GM12878 (cell line): ENCODE measurements around the gene NPM1. TPM values are rescaled to one million over a fixed set of nuclear protein-coding genes. Genes with fewer than 3 reads are reported as not detected.

Experiments
- ATAC-seq: fragments of 200-7000 bp; cut with Tn5 transposase; 3 replicates; pipeline ENCODE4 v1.9.1; 2020; ENCODE audit warnings: mild to moderate bottlenecking, moderate library complexity
- BruUV-seq: library from RNA; stranded (reverse); fragments of 400-500 nt; replicated peaks from 2 replicates; lab custom pipeline; 2021; lab: Mats Ljungman, UMichigan
- CTCF ChIA-PET: fragments of 300-600 bp; sonication (Branson Sonifier 250); formaldehyde crosslinking; extraction: SDS; loops from one replicate; lab custom pipeline; 2021; ENCODE audit warnings: inconsistent platforms; lab: Yijun Ruan, JAX
- POLR2A ChIA-PET: fragments of 350-600 bp; formaldehyde crosslinking; extraction: SDS; loops from one replicate; lab custom pipeline; 2021; ENCODE audit warnings: inconsistent platforms; lab: Charles Lee
- RAD21 ChIA-PET: fragments of 300-600 bp; sonication (Branson Sonifier 250); formaldehyde crosslinking; loops from one replicate; lab custom pipeline; 2023; ENCODE audit warnings: antibody characterized with exemption; ENCODE audit not compliant: unreplicated experiment; lab: Charles Lee
- SMC1A ChIA-PET: fragments of 300-600 bp; sonication (Branson Sonifier 250); formaldehyde crosslinking; loops from one replicate; lab custom pipeline; 2023; ENCODE audit not compliant: unreplicated experiment, uncharacterized antibody; lab: Charles Lee
- DNase-seq: peaks from one replicate; pipeline ENCODE4 v3.0.0-alpha.2; 2011; ENCODE audit warnings: low read depth, low spot score
- FAIRE-seq: peaks from 3 replicates; lab custom pipeline; 2011; peaks lifted over from hg19 to GRCh38; lab: Jason Lieb, UNC
- H2AFZ ChIP-seq: 2 replicates; pipeline ENCODE4 v1.6.0; 2011; ENCODE audit warnings: low read depth, low read length, control low read depth; ENCODE audit not compliant: control insufficient read depth
- H3K27ac ChIP-seq: 2 replicates; pipeline ENCODE4 v1.5.1; 2011; ENCODE audit warnings: control low read depth; ENCODE audit not compliant: control insufficient read depth, insufficient read depth
- H3K27me3 ChIP-seq, 2 experiments: replicated peaks in 1 of 2; 2 replicates each; pipeline versions ENCODE4 v1.6.0 to v1.6.1; 2011; ENCODE audit warnings: low read length in 1 of 2; ENCODE audit not compliant: control insufficient read depth in 2 of 2, insufficient read depth in 2 of 2
- H3K36me3 ChIP-seq, 2 experiments: 2 replicates each; pipeline ENCODE4 v1.5.1; 2011; ENCODE audit warnings: low read length in 1 of 2; ENCODE audit not compliant: control insufficient read depth in 2 of 2, insufficient read depth in 2 of 2
- H3K4me1 ChIP-seq: 2 replicates; pipeline ENCODE4 v1.6.1; 2011; ENCODE audit warnings: mild to moderate bottlenecking, low read length, moderate library complexity, mixed read lengths; ENCODE audit not compliant: control insufficient read depth, insufficient read depth
- H3K4me2 ChIP-seq: 2 replicates; pipeline ENCODE4 v1.6.0; 2011; ENCODE audit warnings: control low read depth; ENCODE audit not compliant: control insufficient read depth, insufficient read depth
- H3K4me3 ChIP-seq: fragments of 200-600 bp; sonication (generic); 2 replicates; pipeline ENCODE4 v1.5.1; 2016
- H3K79me2 ChIP-seq: 2 replicates; pipeline ENCODE4 v1.6.0; 2011; ENCODE audit warnings: low read length; ENCODE audit not compliant: control insufficient read depth, insufficient read depth
- H3K9ac ChIP-seq: 2 replicates; pipeline ENCODE4 v1.8.0; 2011; ENCODE audit warnings: low read length, control low read depth, mixed read lengths; ENCODE audit not compliant: control insufficient read depth, insufficient read depth
- H3K9me3 ChIP-seq: replicated peaks from 3 replicates; pipeline ENCODE4 v1.5.1; 2011; ENCODE audit warnings: mild to moderate bottlenecking, low read length; ENCODE audit not compliant: control insufficient read depth, insufficient read depth
- H4K20me1 ChIP-seq: 2 replicates; pipeline ENCODE4 v1.6.0; 2011; ENCODE audit not compliant: control insufficient read depth, insufficient read depth
- BACH1 ChIP-seq: fragments of 450-650 bp; IDR thresholded peaks from 2 replicates; pipeline ENCODE4 v1.6.1; 2017; ENCODE audit warnings: mild to moderate bottlenecking, borderline replicate concordance
- CEBPZ ChIP-seq: fragments of 150-350 bp; IDR thresholded peaks from 2 replicates; pipeline ENCODE4 v1.6.1; 2016; ENCODE audit warnings: low read depth, low read length
- GABPA ChIP-seq: IDR thresholded peaks from 2 replicates; pipeline ENCODE4 v1.6.1; 2014; ENCODE audit warnings: antibody characterized with exemption, low read depth, mild to moderate bottlenecking, inconsistent platforms
- HDGF ChIP-seq: fragments of 450-650 bp; IDR thresholded peaks from 2 replicates; pipeline ENCODE4 v1.6.1; 2016; ENCODE audit warnings: antibody characterized with exemption
- IKZF1 ChIP-seq: fragments of 450-650 bp; conservative IDR thresholded peaks from 2 replicates; pipeline ENCODE4 v1.6.1; 2017; ENCODE audit warnings: antibody characterized with exemption, mild to moderate bottlenecking
- KAT2A ChIP-seq: conservative IDR thresholded peaks from 2 replicates; pipeline ENCODE4 v1.6.1; 2011; ENCODE audit warnings: low read depth, low read length; ENCODE audit not compliant: control insufficient read depth
- MLLT1 ChIP-seq: fragments of 450-650 bp; IDR thresholded peaks from 2 replicates; pipeline ENCODE4 v1.6.1; 2016; ENCODE audit warnings: mild to moderate bottlenecking
- MYC ChIP-seq: IDR thresholded peaks from 2 replicates; pipeline ENCODE4 v1.6.1; 2011; ENCODE audit warnings: mild to moderate bottlenecking, low read length, moderate library complexity, inconsistent platforms; ENCODE audit not compliant: insufficient read depth, insufficient replicate concordance, insufficient read length, severe bottlenecking
- PAX8 ChIP-seq: fragments of 450-650 bp; IDR thresholded peaks from 2 replicates; pipeline ENCODE4 v1.6.1; 2017; ENCODE audit warnings: mild to moderate bottlenecking, moderate library complexity
- POLR2AphosphoS5 ChIP-seq: IDR thresholded peaks from 2 replicates; pipeline ENCODE4 v1.6.1; 2011; ENCODE audit warnings: mild to moderate bottlenecking, low read length, inconsistent platforms
- RCOR1 ChIP-seq: conservative IDR thresholded peaks from 2 replicates; pipeline ENCODE4 v1.6.1; 2012; ENCODE audit warnings: low read depth, low read length, improper control_type of control experiment
- SREBF1 ChIP-seq: IDR thresholded peaks from 2 replicates; pipeline ENCODE4 v1.6.1; 2012; ENCODE audit warnings: mild to moderate bottlenecking, low read length
- SREBF2 ChIP-seq: IDR thresholded peaks from 2 replicates; pipeline ENCODE4 v1.6.1; 2012; ENCODE audit warnings: mild to moderate bottlenecking, low read length
- TAF1 ChIP-seq: IDR thresholded peaks from 2 replicates; pipeline ENCODE4 v1.6.1; 2011; ENCODE audit warnings: mild to moderate bottlenecking, low read depth, low read length, borderline replicate concordance
- TCF12 ChIP-seq: IDR thresholded peaks from 2 replicates; pipeline ENCODE4 v1.6.1; 2011; ENCODE audit warnings: low read depth, mild to moderate bottlenecking, low read length
- ZBTB11 ChIP-seq: fragments of 450-650 bp; formaldehyde crosslinking; IDR thresholded peaks from 2 replicates; pipeline ENCODE4 v1.5.0; 2022; ENCODE audit warnings: mild to moderate bottlenecking, missing genetic modification characterization
- ZNF217 ChIP-seq: fragments of 450-650 bp; IDR thresholded peaks from 2 replicates; pipeline ENCODE4 v1.6.1; 2017; ENCODE audit warnings: antibody characterized with exemption, mild to moderate bottlenecking
- WGBS: methylation state at CpG from one replicate; pipeline ENCODE4 v1.1.6; 2016; ENCODE audit warnings: low lambda C conversion rate; ENCODE audit not compliant: insufficient replicate concordance, insufficient coverage; ENCODE audit errors: missing lambda C conversion rate; 5-methylcytosine and 5-hydroxymethylcytosine counted together
- in situ Hi-C: fragments of 300-500 bp; cut with MboI; formaldehyde crosslinking; loops from 9 replicates; pipeline ENCODE4 v1.14.3; 2018; ENCODE audit warnings: mixed read lengths
- intact Hi-C: fragments of 100-400 bp; cut with micrococcal nuclease; formaldehyde crosslinking; loops from one replicate; pipeline ENCODE4 v1.14.2; 2022; ENCODE audit not compliant: unreplicated experiment
- polyA plus RNA-seq, 11 experiments: library from polyadenylated mRNA; depleted of rRNA in 4 of 11; unstranded in 6 of 11; stranded (reverse) in 5 of 11; fragments of >200 nt; fragmentation: Nextera tagmentation in 4 of 11; fragmentation: Illumina TruSeq in 1 of 11; extraction: Ambion mirVana in 4 of 11; extraction: Trizol in 1 of 11; gene quantifications; 1 replicate in 1 of 11; 2 replicates in 10 of 11; pipeline versions ENCODE4 v1.2.1 to v1.2.3, GENCODE V29; 2011 to 2016; ENCODE audit warnings: inconsistent platforms in 2 of 11, missing spikeins in 2 of 11, low read depth in 1 of 11
- total RNA-seq, 4 experiments: library from RNA; depleted of rRNA in 3 of 4; stranded (reverse); fragments of >200 nt in 3 of 4; fragmentation: Illumina TruSeq in 1 of 4; extraction: Trizol in 1 of 4; gene quantifications; 2 replicates each; pipeline versions ENCODE4 v1.2.1 to v1.2.3, GENCODE V29; 2013 to 2021

The NPM1 gene
- total and polyA plus RNA-seq, 10 of the 15 experiments (the other 5 are each of a cell fraction or from before 2014, with no cell fraction given): 1,843 to 5,466 (median 2,866) TPM

- no peak overlapping the region for H3K27ac ChIP-seq
- H3K27me3 ChIP-seq: no peaks in the 10 kb centered on the region
- no TSS peak for BruUV-seq
- DNase-seq (no peak), ATAC-seq (no peak), FAIRE-seq (no peak)
- peaks cover 97% of the 10 kb centered on the region for H3K79me2 ChIP-seq
- H3K9me3 ChIP-seq: no peaks in the 10 kb centered on the region
- no peak overlapping the region for H3K9ac ChIP-seq
- H3K4me2 ChIP-seq: peak overlapping the region; percentile 15; the same call in 1 of the 2 replicates
- no peak overlapping the region for H2AFZ ChIP-seq
- H3K4me1 ChIP-seq: peaks cover 5% of the 10 kb centered on the region
- SMC1A ChIA-PET: no interaction called here
- H4K20me1 ChIP-seq: peaks cover 19% of the 10 kb centered on the region; the same call in 1 of the 2 replicates
- 87% methylated on average over 7 of the region's 7 CpGs for WGBS
- POLR2A ChIA-PET: interaction anchor here (0.9 kb wide), 1 partner anchor 8 kb away, joined by 4 read pairs; no protein-coding TSS in a partner anchor
- peaks cover 21 to 39% of the 10 kb centered on the region in 2 experiments for H3K36me3 ChIP-seq
- CTCF ChIA-PET: interaction anchor here (3.2 kb wide), 1 partner anchor 24 kb away, joined by 9 read pairs; the partner anchor contains the start of gene FGF18
- RAD21 ChIA-PET: no interaction called here
- intact Hi-C loops (no loop called here), in situ Hi-C loops (no loop called here)
- H3K4me3 ChIP-seq: 0 out of 2 replicates have a peak overlapping the region, but pooled peaks have one; percentile 3
- no peak for TF ChIP-seq POLR2AphosphoS5
- TF ChIP-seq BACH1: no peak
- no peak for TF ChIP-seq SREBF2
- no peak for TF ChIP-seq ZNF217
- no peak for TF ChIP-seq IKZF1
- TF ChIP-seq MYC: no peak
- TF ChIP-seq GABPA: no peak
- TF ChIP-seq TCF12: no peak
- no peak for TF ChIP-seq MLLT1
- TF ChIP-seq ZBTB11: no peak
- TF ChIP-seq SREBF1: no peak
- no peak for TF ChIP-seq PAX8
- TF ChIP-seq RCOR1: no peak
- TF ChIP-seq KAT2A: no peak
- no peak for TF ChIP-seq HDGF
- no peak for TF ChIP-seq CEBPZ
- no peak for TF ChIP-seq TAF1
These were observed 7.4 kb downstream of the NPM1 start for GRCh38 chr5:171395042-171395441.
